WERI-Rb-1 (cell line): ENCODE measurements around the gene CAMTA1.
"Not testable (repeated sequence)": the region's sequence is repeated elsewhere in the genome, so short reads cannot be mapped to it uniquely, and the experiment has no call there.

Source experiments
- DNase-seq: peaks from one replicate; pipeline ENCODE4 v3.0.0-alpha.2; 2020
- H3K27ac ChIP-seq: fragments of 250-450 bp; sonication (Bioruptor Pico); 2 replicates; pipeline ENCODE4 v1.5.1; 2020; ENCODE audit warnings: mild to moderate bottlenecking, moderate library complexity
- H3K27me3 ChIP-seq: fragments of 250-450 bp; sonication (Bioruptor Pico); 2 replicates; pipeline ENCODE4 v1.5.1; 2021; ENCODE audit warnings: mild to moderate bottlenecking, low read depth, moderate library complexity; ENCODE audit not compliant: insufficient read depth, severe bottlenecking
- H3K36me3 ChIP-seq: fragments of 250-450 bp; sonication (Bioruptor Pico); 2 replicates; pipeline ENCODE4 v1.5.1; 2020; ENCODE audit warnings: mild to moderate bottlenecking, moderate library complexity
- H3K4me3 ChIP-seq: 2 replicates; pipeline ENCODE4 v1.5.1; 2011; ENCODE audit warnings: low read depth, mild to moderate bottlenecking, control low read depth, low read length
- H3K9me3 ChIP-seq: fragments of 250-450 bp; sonication (Bioruptor Pico); 2 replicates; pipeline ENCODE4 v1.5.1; 2021; ENCODE audit warnings: mild to moderate bottlenecking, moderate library complexity; ENCODE audit not compliant: severe bottlenecking
- CTCF ChIP-seq: IDR thresholded peaks from 2 replicates; pipeline ENCODE4 v1.5.1; 2011; ENCODE audit warnings: low read depth, mild to moderate bottlenecking, control low read depth, inconsistent platforms, low read length

CAMTA1 gene

GRCh38 chr1:6918186-6918924 is 133.1 kb downstream of the CAMTA1 start:
- H3K27me3 ChIP-seq, result no peaks in the 10 kb centered on the region

DNA sequence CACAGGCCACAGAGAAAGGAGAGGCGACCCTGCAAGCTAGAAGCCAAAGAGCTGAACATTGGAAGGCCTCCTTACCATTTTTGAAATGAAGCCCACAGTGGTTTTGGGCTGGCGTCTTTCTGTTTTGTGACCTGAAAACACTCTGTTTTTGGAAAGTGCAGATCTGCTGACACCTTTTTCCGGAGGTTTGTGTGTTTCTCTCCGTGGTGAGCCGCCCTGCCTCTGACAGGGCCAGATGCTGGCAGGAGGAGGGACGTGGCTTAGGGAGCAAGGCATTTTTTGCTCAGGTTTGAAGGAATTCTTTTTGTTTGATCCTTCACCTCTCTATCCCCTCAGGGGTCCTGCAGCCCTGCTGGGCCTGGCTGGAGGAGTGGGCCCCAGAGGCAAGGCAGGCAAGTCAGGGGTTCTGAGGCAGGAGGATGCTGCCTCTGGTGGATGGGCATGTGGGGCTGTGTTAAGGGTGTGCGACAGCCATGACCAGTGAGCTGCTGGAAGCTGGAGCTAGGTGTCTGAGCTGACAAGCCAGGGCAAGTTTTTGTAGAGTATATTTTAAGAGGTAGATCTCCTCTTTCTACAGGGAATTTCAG is 133.8 kb downstream of the CAMTA1 start:
- DNase-seq, result no peak
- TF ChIP-seq CTCF, result no peak
- no peak overlapping the region for H3K4me3 ChIP-seq
- H3K9me3 ChIP-seq, result peaks cover 20% of the 10 kb centered on the region
- H3K27ac ChIP-seq, result no peak overlapping the region
- no peaks in the 10 kb centered on the region for H3K36me3 ChIP-seq
- no peaks in the 10 kb centered on the region for H3K27me3 ChIP-seq

More at GRCh38 chr1:6918186-6918924, 133.1 kb downstream of the CAMTA1 start:
- Histone ChIP-seq H3K9me3 (peaks cover 20% of the 10 kb centered on the region), H3K27ac (no peak overlapping the region), H3K4me3 (no peak overlapping the region), H3K36me3 (no peaks in the 10 kb centered on the region)
- DNase-seq, result no peak
- TF ChIP-seq CTCF, result no peak

DNA sequence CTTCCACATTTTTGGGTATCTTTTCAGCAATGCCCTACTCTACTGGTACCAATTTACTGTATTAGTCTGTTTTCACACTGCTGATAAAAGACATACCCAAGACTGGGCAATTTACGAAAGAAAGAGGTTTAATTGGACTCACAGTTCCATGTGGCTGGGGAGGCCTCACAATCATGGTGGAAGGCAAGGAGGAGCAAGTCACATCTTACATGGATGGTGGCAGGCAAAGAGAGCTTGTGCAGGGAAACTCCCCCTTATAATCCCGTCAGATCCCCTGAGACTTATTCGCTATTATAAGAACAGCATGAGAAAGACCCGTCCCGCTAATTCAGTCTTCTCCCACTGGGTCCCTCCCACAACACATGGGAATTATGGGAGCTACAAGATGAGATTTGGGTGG is 136.3 kb downstream of the CAMTA1 start:
- H3K27me3 ChIP-seq, H3K36me3 ChIP-seq, DNase-seq, H3K4me3 ChIP-seq, H3K27ac ChIP-seq: not testable (repeated sequence)
- H3K9me3 ChIP-seq, result peaks cover 20% of the 10 kb centered on the region

DNA sequence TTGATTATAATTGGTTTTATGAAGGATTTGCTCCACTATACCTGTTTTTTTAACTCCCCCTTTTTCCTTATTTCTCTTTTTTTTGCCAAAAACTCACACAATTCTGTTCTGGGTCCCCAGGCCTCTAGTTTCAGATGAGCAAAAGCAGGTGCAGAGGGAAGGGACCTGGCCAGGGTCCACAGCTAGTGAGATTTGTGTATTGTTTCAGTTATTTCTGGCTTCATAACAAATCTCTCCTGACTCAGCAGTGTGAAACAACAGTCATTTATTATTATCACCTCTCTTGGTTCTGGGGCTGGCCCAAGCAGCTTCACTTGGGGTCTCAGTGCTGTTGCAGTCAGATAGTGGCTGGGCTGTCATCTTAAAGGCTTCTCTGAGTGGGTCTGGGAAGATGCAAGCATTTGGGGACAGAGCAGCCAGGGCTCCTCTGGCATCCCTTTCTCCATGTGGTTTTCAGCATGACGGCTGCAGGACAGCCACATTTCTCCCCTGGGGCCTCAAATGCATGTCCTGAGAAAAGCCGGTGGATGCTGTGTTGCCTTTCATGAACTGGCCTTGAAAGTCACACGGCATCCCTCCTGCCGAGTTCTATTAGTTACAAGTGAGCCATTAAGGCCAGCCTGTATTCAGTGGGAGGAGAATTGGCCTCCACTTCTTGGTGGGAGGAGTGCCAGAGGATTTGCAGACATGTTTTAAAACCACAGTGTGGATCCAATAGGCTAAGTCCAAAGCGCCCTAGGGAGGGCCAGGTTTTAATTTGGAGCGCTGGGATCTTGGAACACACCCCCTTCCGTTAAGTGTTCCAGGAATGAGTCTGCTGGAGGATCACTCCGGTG is 137.1 kb downstream of the CAMTA1 start:
- H3K4me3 ChIP-seq, result no peak overlapping the region
- no peak for DNase-seq
- H3K27ac ChIP-seq, result no peak overlapping the region
- H3K27me3 ChIP-seq, result no peaks in the 10 kb centered on the region
- peaks cover 20% of the 10 kb centered on the region for H3K9me3 ChIP-seq
- TF ChIP-seq CTCF, result no peak
- H3K36me3 ChIP-seq, result no peaks in the 10 kb centered on the region

- no peaks in the 10 kb centered on the region for H3K36me3 ChIP-seq
- H3K27ac ChIP-seq, result no peak overlapping the region
- DNase-seq, result no peak
- H3K9me3 ChIP-seq, result peaks cover 20% of the 10 kb centered on the region
- H3K27me3 ChIP-seq, result no peaks in the 10 kb centered on the region
- no peak overlapping the region for H3K4me3 ChIP-seq
- no peak for TF ChIP-seq CTCF
Measured at GRCh38 chr1:6923012-6923411, 137.8 kb downstream of the CAMTA1 start.

GRCh38 chr1:6923416-6923815 is 138.2 kb downstream of the CAMTA1 start:
- no peaks in the 10 kb centered on the region for H3K36me3 ChIP-seq
- no peak overlapping the region for H3K27ac ChIP-seq
- TF ChIP-seq CTCF, result no peak
- no peaks in the 10 kb centered on the region for H3K27me3 ChIP-seq
- H3K9me3 ChIP-seq, result peaks cover 20% of the 10 kb centered on the region
- DNase-seq, result no peak
- H3K4me3 ChIP-seq, result no peak overlapping the region
